HUES6 (cell line): ENCODE data around the gene SPINK13.
"Not testable (repeated sequence)": the region's sequence is repeated elsewhere in the genome, so short reads cannot be mapped to it uniquely, and the experiment has no call there.

Source experiments
- H3K27ac ChIP-seq: 2 replicates; pipeline ENCODE4 v1.7.0; 2013; ENCODE audit warnings: low read depth, mild to moderate bottlenecking, low read length, inconsistent platforms
- H3K27me3 ChIP-seq: 2 replicates; pipeline ENCODE4 v1.6.1; 2013; ENCODE audit warnings: low read length; ENCODE audit not compliant: control insufficient read depth, insufficient read depth
- H3K36me3 ChIP-seq: 2 replicates; pipeline ENCODE4 v1.6.1; 2013; ENCODE audit warnings: low read length; ENCODE audit not compliant: control insufficient read depth, insufficient read depth
- H3K4me1 ChIP-seq: 2 replicates; pipeline ENCODE4 v1.6.1; 2013; ENCODE audit warnings: low read length; ENCODE audit not compliant: control insufficient read depth, insufficient read depth
- H3K4me3 ChIP-seq: 2 replicates; pipeline ENCODE4 v1.5.1; 2013; ENCODE audit warnings: low read depth, low read length
- H3K9ac ChIP-seq: one replicate; pipeline ENCODE4 v1.6.1; 2013; ENCODE audit warnings: mild to moderate bottlenecking, low read length
- H3K9me3 ChIP-seq: 2 replicates; pipeline ENCODE4 v1.6.1; 2013; ENCODE audit warnings: low read depth, low read length; ENCODE audit not compliant: control insufficient read depth, insufficient read depth

SPINK13 gene

GRCh38 chr5:148261221-148261620 is 7.4 kb upstream of the SPINK13 start:
- Histone ChIP-seq H3K4me3 (no peak overlapping the region), H3K9me3 (0 out of 2 replicates have a peak, but pooled peaks cover 3% of the 10 kb centered on the region), H3K27me3 (no peaks in the 10 kb centered on the region), H3K4me1 (no peaks in the 10 kb centered on the region), H3K27ac (no peak overlapping the region), H3K9ac (no peak overlapping the region), H3K36me3 (no peaks in the 10 kb centered on the region)

DNA sequence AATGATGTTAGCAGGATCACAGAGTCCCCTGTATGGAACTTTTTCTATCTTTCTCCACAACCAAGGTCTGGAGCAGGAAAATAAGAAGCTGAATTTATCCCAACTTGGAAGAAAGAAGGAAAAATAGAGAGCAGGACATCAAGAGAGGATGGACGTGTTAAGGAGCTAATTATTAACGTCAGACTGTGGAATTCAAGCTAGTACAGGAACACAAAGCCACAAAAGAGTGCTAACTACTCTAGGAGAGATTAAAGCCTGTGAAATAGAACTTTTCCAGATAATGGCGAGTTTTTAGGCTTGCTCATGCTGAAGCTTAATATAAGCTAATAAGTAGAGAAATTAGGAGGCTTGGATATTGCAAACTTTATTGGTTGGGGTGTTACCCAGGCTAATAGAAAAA is 632 bp upstream of the SPINK13 start:
- no peaks in the 10 kb centered on the region for H3K27me3 ChIP-seq

DNA sequence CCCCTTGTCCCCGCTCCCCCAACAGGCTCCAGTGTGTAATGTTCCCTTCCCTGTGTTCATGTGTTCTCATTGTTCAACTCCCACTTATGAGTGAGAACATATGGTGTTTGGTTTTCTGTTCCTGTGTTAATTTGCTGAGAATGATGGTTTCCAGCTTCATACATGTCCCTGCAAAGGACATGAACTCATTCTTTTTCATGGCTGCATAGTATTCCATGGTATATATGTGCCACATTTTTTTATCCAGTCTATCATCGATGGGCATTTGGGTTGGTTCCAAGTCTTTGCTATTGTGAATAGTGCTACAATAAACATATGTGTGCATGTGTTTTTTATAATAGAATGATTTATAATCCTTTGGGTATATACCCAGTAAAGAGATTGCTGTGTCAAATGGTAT is 6.5 kb downstream of the SPINK13 start:
- not testable (repeated sequence) for H3K27me3 ChIP-seq, H3K27ac ChIP-seq, H3K4me1 ChIP-seq, H3K4me3 ChIP-seq, H3K9me3 ChIP-seq, H3K9ac ChIP-seq, H3K36me3 ChIP-seq

More for the DNA sequence above, 632 bp upstream of the SPINK13 start:
- H3K9me3 ChIP-seq: no peaks in the 10 kb centered on the region
- no peak overlapping the region for H3K27ac ChIP-seq
- H3K9ac ChIP-seq: no peak overlapping the region
- peaks cover 6% of the 10 kb centered on the region; the same call in 1 of the 2 replicates for H3K4me1 ChIP-seq
- no peak overlapping the region for H3K4me3 ChIP-seq
- H3K36me3 ChIP-seq: no peaks in the 10 kb centered on the region

DNA sequence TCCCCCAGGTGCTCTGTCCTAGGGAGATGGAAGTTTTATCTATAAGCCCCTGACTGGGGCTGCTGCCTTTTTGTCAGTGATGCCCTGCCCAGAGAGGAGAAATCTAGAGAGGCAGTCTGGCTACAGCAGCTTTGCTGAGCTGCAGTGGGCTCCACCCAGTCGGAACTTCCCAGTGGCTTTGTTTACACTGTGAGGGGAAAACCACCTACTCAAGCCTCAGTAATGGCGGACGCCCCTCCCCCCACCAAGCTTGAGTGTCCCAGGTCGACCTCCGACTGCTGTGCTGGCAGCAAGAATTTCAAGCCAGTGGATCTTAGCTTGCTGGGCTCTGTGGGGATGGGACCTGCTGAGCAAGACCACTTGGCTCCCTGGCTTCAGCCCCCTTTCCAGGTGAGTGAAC is 12.3 kb downstream of the SPINK13 start:
- H3K36me3 ChIP-seq, H3K9me3 ChIP-seq, H3K27me3 ChIP-seq: not testable (repeated sequence)
- peak overlapping the region; percentile 46 for H3K9ac ChIP-seq
- H3K27ac ChIP-seq: peak overlapping the region; percentile 44; the same call in 1 of the 2 replicates
- peaks cover 12% of the 10 kb centered on the region for H3K4me1 ChIP-seq
- peak overlapping the region; percentile 24 for H3K4me3 ChIP-seq

DNA sequence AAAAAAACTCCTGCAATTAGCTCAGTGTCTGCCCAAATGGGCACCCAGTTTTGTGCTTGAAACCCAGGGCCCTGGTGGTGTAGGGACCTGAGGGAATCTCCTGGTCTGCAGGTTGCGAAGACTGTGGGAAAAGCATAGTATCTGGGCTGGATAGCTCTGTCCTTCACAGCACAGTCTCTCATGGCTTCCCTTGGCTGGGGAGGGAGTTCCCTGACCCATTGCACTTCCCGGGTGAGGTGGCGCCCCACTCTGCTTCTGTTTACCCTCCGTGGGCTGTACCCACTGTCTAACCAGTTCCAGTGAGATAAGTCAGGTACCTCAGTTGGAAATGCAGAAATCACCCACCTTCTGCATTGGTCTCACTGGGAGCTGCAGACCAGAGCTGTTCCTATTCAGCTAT is 12.7 kb downstream of the SPINK13 start:
- not testable (repeated sequence) for H3K27me3 ChIP-seq, H3K9me3 ChIP-seq, H3K36me3 ChIP-seq
- peak overlapping the region; percentile 24 for H3K4me3 ChIP-seq
- H3K9ac ChIP-seq: peak overlapping the region; percentile 46
- peak overlapping the region; percentile 44; the same call in 1 of the 2 replicates for H3K27ac ChIP-seq
- H3K4me1 ChIP-seq: peaks cover 12% of the 10 kb centered on the region

GRCh38 chr5:148290271-148291195 is 21.9 kb downstream of the SPINK13 start:
- H3K4me1 ChIP-seq: no peaks in the 10 kb centered on the region
- no peak overlapping the region for H3K4me3 ChIP-seq

GRCh38 chr5:148297731-148298130 is 29.1 kb downstream of the SPINK13 start:
- no peaks in the 10 kb centered on the region for H3K27me3 ChIP-seq
- H3K27ac ChIP-seq: no peak overlapping the region
- H3K9ac ChIP-seq: no peak overlapping the region
- no peaks in the 10 kb centered on the region for H3K9me3 ChIP-seq
- no peaks in the 10 kb centered on the region for H3K4me1 ChIP-seq
- no peak overlapping the region for H3K4me3 ChIP-seq
- H3K36me3 ChIP-seq: no peaks in the 10 kb centered on the region

More at GRCh38 chr5:148290271-148291195, 21.9 kb downstream of the SPINK13 start:
- Histone ChIP-seq H3K9ac (no peak overlapping the region), H3K9me3 (no peaks in the 10 kb centered on the region), H3K27me3 (0 out of 2 replicates have a peak, but pooled peaks cover 2% of the 10 kb centered on the region), H3K36me3 (no peaks in the 10 kb centered on the region), H3K27ac (no peak overlapping the region)

DNA sequence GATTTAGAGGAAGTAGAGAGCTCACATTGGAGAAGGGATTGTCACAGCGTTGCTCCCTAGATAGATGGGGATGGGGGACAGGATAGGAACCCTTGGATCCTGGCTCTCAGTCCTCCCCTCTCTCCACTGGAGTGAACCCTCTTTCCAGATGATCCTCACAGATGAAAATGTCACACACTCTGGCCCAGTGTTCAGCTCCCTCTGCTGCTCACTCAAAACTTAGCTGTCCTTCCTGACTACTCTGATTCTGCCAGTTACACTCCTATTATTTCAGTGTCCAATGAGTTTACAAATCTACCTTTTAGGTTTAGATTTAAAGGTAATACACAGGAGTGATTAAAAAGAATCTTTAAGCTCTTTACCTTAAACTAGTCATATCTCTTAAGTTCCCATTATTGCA is 37.9 kb downstream of the SPINK13 start:
- Histone ChIP-seq H3K27me3 (no peaks in the 10 kb centered on the region), H3K36me3 (no peaks in the 10 kb centered on the region), H3K9me3 (no peaks in the 10 kb centered on the region), H3K9ac (no peak overlapping the region), H3K4me3 (no peak overlapping the region), H3K4me1 (no peaks in the 10 kb centered on the region), H3K27ac (no peak overlapping the region)

GRCh38 chr5:148309019-148309418 is 40.4 kb downstream of the SPINK13 start:
- no peaks in the 10 kb centered on the region for H3K4me1 ChIP-seq
- no peak overlapping the region for H3K9ac ChIP-seq
- no peak overlapping the region for H3K27ac ChIP-seq
- H3K36me3 ChIP-seq: no peaks in the 10 kb centered on the region
- H3K4me3 ChIP-seq: no peak overlapping the region
- no peaks in the 10 kb centered on the region for H3K27me3 ChIP-seq
- H3K9me3 ChIP-seq: no peaks in the 10 kb centered on the region

DNA sequence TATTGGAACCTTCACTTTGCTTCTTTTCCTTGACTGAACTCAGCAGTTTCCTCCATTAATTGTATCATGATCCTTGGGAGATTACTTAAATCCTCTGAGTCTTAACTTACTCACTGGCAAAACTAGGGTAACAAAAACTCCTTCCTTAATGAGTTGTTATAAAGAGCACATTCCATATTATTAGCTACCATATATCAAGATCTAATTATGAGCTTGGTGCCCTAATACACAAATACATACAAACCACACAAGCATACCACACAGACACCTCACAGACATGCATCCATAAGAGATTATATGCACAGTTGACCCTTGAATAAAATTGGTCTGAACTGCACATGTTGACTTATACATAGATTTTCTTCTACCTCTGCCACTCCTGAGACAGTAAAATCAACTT is 41.2 kb downstream of the SPINK13 start:
- H3K9me3 ChIP-seq: no peaks in the 10 kb centered on the region
- no peak overlapping the region for H3K27ac ChIP-seq
- H3K4me3 ChIP-seq: no peak overlapping the region
- no peaks in the 10 kb centered on the region for H3K36me3 ChIP-seq
- no peaks in the 10 kb centered on the region for H3K4me1 ChIP-seq
- H3K9ac ChIP-seq: no peak overlapping the region
- H3K27me3 ChIP-seq: no peaks in the 10 kb centered on the region

GRCh38 chr5:148311484-148311883 is 42.9 kb downstream of the SPINK13 start:
- Histone ChIP-seq H3K4me3 (no peak overlapping the region), H3K9me3 (no peaks in the 10 kb centered on the region), H3K27ac (no peak overlapping the region), H3K9ac (no peak overlapping the region), H3K27me3 (peaks cover 3% of the 10 kb centered on the region; the same call in 1 of the 2 replicates), H3K36me3 (no peaks in the 10 kb centered on the region), H3K4me1 (no peaks in the 10 kb centered on the region)
